Neural progenitor cell (in vitro differentiated cells): Measurements from ENCODE around the gene CFAP58. TPM values are rescaled to one million over a fixed set of nuclear protein-coding genes. Genes with fewer than 3 reads are reported as not detected.

Source experiments
- DNase-seq: peaks from one replicate; pipeline ENCODE4 v3.0.0-alpha.2; 2016; ENCODE audit warnings: low spot score
- H2AFZ ChIP-seq: fragments of 200-600 bp; sonication (generic); replicated peaks from 2 replicates; pipeline ENCODE4 v1.6.1; 2016; ENCODE audit warnings: antibody characterized with exemption
- H3F3A ChIP-seq: fragments of 200-600 bp; sonication (generic); 2 replicates; pipeline ENCODE4 v1.6.1; 2016; ENCODE audit warnings: antibody characterized with exemption, low read depth
- H3K27ac ChIP-seq: fragments of 200-600 bp; sonication (generic); 2 replicates; pipeline ENCODE4 v1.5.1; 2016; ENCODE audit warnings: mild to moderate bottlenecking
- H3K27me3 ChIP-seq: fragments of 200-600 bp; sonication (generic); 2 replicates; pipeline ENCODE4 v1.6.1; 2016; ENCODE audit warnings: mild to moderate bottlenecking, moderate library complexity
- H3K36me3 ChIP-seq: fragments of 200-600 bp; sonication (generic); 2 replicates; pipeline ENCODE4 v1.5.1; 2016
- H3K4me1 ChIP-seq: fragments of 200-600 bp; sonication (generic); 2 replicates; pipeline ENCODE4 v1.6.1; 2016; ENCODE audit warnings: mixed run types
- H3K4me2 ChIP-seq: fragments of 200-600 bp; sonication (generic); 2 replicates; pipeline ENCODE4 v1.6.1; 2016
- H3K4me3 ChIP-seq: fragments of 200-600 bp; sonication (generic); 2 replicates; pipeline ENCODE4 v1.5.1; 2016
- H3K79me2 ChIP-seq: fragments of 200-600 bp; sonication (generic); 2 replicates; pipeline ENCODE4 v1.6.1; 2016; ENCODE audit warnings: low read depth
- H3K9ac ChIP-seq: fragments of 200-600 bp; sonication (generic); 2 replicates; pipeline ENCODE4 v1.6.1; 2016
- H3K9me3 ChIP-seq: fragments of 200-600 bp; sonication (generic); 2 replicates; pipeline ENCODE4 v1.5.1; 2016; ENCODE audit warnings: low read depth
- H4K20me1 ChIP-seq: fragments of 200-600 bp; sonication (generic); 2 replicates; pipeline ENCODE4 v1.6.1; 2016; ENCODE audit warnings: low read depth
- H3K27ac Mint-ChIP-seq: 3 replicates; pipeline ENCODE4 v1.8.0; 2021; ENCODE audit warnings: mixed read lengths
- H3K27me3 Mint-ChIP-seq: 2 replicates; pipeline ENCODE4 v1.8.0; 2022; ENCODE audit warnings: low read depth, mild to moderate bottlenecking, inconsistent platforms, moderate library complexity, mixed read lengths; ENCODE audit not compliant: insufficient read depth
- H3K36me3 Mint-ChIP-seq: 3 replicates; pipeline ENCODE4 v1.8.0; 2021; ENCODE audit warnings: mixed read lengths
- H3K4me1 Mint-ChIP-seq: 3 replicates; pipeline ENCODE4 v1.8.0; 2021; ENCODE audit warnings: mixed read lengths
- H3K4me3 Mint-ChIP-seq: 3 replicates; pipeline ENCODE4 v1.8.0; 2021; ENCODE audit warnings: mild to moderate bottlenecking, moderate library complexity, mixed read lengths
- H3K9me3 Mint-ChIP-seq: 3 replicates; pipeline ENCODE4 v1.8.0; 2020; ENCODE audit warnings: mixed read lengths
- CTCF ChIP-seq: fragments of 200-600 bp; sonication (generic); IDR thresholded peaks from 2 replicates; pipeline ENCODE4 v1.5.1; 2017; ENCODE audit warnings: antibody characterized with exemption, mild to moderate bottlenecking
- EZH2 ChIP-seq: fragments of 200-600 bp; sonication (generic); IDR thresholded peaks from 2 replicates; pipeline ENCODE4 v1.6.1; 2017; ENCODE audit warnings: antibody characterized with exemption, mild to moderate bottlenecking, moderate library complexity
- EZH2phosphoT487 ChIP-seq: fragments of 200-600 bp; sonication (generic); IDR thresholded peaks from 2 replicates; pipeline ENCODE4 v1.6.1; 2017; ENCODE audit warnings: antibody characterized with exemption
- total RNA-seq: library from RNA; depleted of rRNA; stranded (reverse); fragments of >200 nt; gene quantifications from 2 replicates; pipeline ENCODE4 v1.2.3, GENCODE V29; 2015; ENCODE audit warnings: low replicate concordance

CFAP58 gene
- total RNA-seq, 1 donor from 2014 or later, result 1.7 TPM

GRCh38 chr10:104345515-104345914 is 8.1 kb upstream of the CFAP58 start:
- no peaks in the 10 kb centered on the region for H3K9me3 ChIP-seq
- Mint-ChIP-seq H3K4me3 (no peak overlapping the region), H3K36me3 (no peaks in the 10 kb centered on the region), H3K27ac (no peak overlapping the region), H3K9me3 (no peaks in the 10 kb centered on the region), H3K4me1 (peaks cover 6% of the 10 kb centered on the region), H3K27me3 (no peaks in the 10 kb centered on the region)
- H3K4me2 ChIP-seq, result no peak overlapping the region
- no peaks in the 10 kb centered on the region for H4K20me1 ChIP-seq
- no peak overlapping the region for H3K9ac ChIP-seq
- peaks cover 9% of the 10 kb centered on the region for H3K27me3 ChIP-seq
- H3K4me3 ChIP-seq, result no peak overlapping the region
- H3F3A ChIP-seq, result peaks cover 1% of the 10 kb centered on the region
- no peaks in the 10 kb centered on the region for H3K36me3 ChIP-seq
- no peaks in the 10 kb centered on the region for H3K79me2 ChIP-seq
- H2AFZ ChIP-seq, result no peak overlapping the region
- H3K27ac ChIP-seq, result no peak overlapping the region
- H3K4me1 ChIP-seq, result no peaks in the 10 kb centered on the region
- TF ChIP-seq EZH2 (no peak), CTCF (no peak), EZH2phosphoT487 (no peak)
- DNase-seq, result no peak

DNA sequence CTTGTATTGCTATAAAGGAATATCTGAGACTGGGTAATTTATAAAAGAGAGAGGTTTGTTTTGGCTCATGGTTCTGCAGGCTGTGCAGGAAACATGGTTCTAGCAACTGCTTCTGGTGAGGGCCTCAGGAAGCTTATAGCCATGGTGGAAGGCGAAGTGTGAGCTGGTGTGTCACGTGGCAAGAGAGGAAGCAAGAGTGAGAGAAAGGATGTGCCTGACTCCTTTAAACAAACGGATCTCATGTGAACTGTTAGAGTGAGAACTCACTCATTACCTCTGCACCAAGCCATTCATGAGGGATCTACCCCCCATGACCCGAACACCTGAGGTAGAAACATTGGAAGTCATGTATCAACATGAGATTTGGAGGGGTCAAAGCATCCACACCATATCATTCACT is 7.7 kb upstream of the CFAP58 start:
- H3K4me2 ChIP-seq, result no peak overlapping the region
- no peaks in the 10 kb centered on the region for H3K79me2 ChIP-seq
- H3K4me1 ChIP-seq, result no peaks in the 10 kb centered on the region
- TF ChIP-seq EZH2, result no peak
- no peak overlapping the region for H3K4me3 ChIP-seq
- H4K20me1 ChIP-seq, result no peaks in the 10 kb centered on the region
- H3K4me1 Mint-ChIP-seq, result peaks cover 6% of the 10 kb centered on the region
- no peaks in the 10 kb centered on the region for H3K9me3 Mint-ChIP-seq
- no peaks in the 10 kb centered on the region for H3K9me3 ChIP-seq
- no peak overlapping the region for H3K9ac ChIP-seq
- no peak overlapping the region for H2AFZ ChIP-seq
- no peak for DNase-seq
- no peak overlapping the region for H3K27ac ChIP-seq
- no peaks in the 10 kb centered on the region for H3F3A ChIP-seq
- no peaks in the 10 kb centered on the region for H3K27me3 Mint-ChIP-seq
- no peaks in the 10 kb centered on the region for H3K36me3 ChIP-seq
- no peak overlapping the region for H3K4me3 Mint-ChIP-seq
- no peaks in the 10 kb centered on the region for H3K36me3 Mint-ChIP-seq
- H3K27ac Mint-ChIP-seq, result no peak overlapping the region
- peaks cover 5% of the 10 kb centered on the region for H3K27me3 ChIP-seq

DNA sequence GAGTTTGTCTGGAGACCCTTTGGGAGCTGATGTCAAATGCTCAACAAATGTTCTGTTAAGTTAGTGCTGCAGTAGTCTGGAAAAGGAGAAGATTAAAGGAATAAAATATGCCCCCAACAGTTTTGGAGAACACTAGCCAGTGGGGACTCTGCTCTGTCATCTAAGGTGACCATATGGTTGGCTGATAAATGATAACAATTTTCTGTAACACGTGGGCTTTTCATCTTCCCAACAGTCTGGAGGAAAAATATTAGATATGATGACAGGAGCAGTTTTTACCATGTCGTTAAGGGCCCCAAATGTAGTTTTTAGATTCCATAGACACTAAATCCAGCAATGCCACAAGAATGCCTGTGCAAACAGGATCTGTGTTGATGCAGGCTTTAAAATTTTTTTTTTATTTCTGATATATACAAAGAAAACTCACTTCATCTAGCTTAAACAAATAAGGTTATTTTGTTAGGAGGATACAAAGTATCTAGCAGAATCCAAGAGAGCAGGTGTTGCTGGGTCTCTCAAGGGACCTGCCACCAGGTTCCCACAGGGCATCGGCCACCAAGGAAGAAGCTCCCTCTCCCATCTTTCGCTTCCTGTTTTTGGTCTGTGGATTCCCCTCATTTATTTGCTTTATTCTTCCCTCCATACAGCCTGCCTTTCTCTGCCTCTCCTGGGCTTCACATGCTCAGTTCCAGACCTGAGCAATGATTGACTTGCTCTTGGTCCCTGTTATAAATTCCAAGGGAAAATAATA is 6.2 kb upstream of the CFAP58 start:
- H3K27ac Mint-ChIP-seq, result no peak overlapping the region
- no peak for TF ChIP-seq EZH2

GRCh38 chr10:104348601-104349000 is 5.0 kb upstream of the CFAP58 start:
- H4K20me1 ChIP-seq, result no peaks in the 10 kb centered on the region
- Mint-ChIP-seq H3K27ac (no peak overlapping the region), H3K9me3 (no peaks in the 10 kb centered on the region), H3K4me1 (no peaks in the 10 kb centered on the region), H3K4me3 (no peak overlapping the region), H3K36me3 (no peaks in the 10 kb centered on the region), H3K27me3 (no peaks in the 10 kb centered on the region)
- H3K9ac ChIP-seq, result no peak overlapping the region
- no peak overlapping the region for H3K4me3 ChIP-seq
- H3K27me3 ChIP-seq, result peaks cover 20% of the 10 kb centered on the region
- H3K4me2 ChIP-seq, result no peak overlapping the region
- no peak overlapping the region for H3K27ac ChIP-seq
- DNase-seq, result no peak
- no peaks in the 10 kb centered on the region for H3K9me3 ChIP-seq
- no peak for TF ChIP-seq EZH2phosphoT487
- TF ChIP-seq CTCF, result no peak
- TF ChIP-seq EZH2, result no peak
- no peaks in the 10 kb centered on the region for H3F3A ChIP-seq
- H3K36me3 ChIP-seq, result no peaks in the 10 kb centered on the region
- H3K4me1 ChIP-seq, result no peaks in the 10 kb centered on the region
- H3K79me2 ChIP-seq, result no peaks in the 10 kb centered on the region
- H2AFZ ChIP-seq, result no peak overlapping the region

More for the DNA sequence above, 6.2 kb upstream of the CFAP58 start:
- H3K9me3 ChIP-seq, result no peaks in the 10 kb centered on the region
- no peaks in the 10 kb centered on the region for H3F3A ChIP-seq
- no peak overlapping the region for H3K9ac ChIP-seq
- Mint-ChIP-seq H3K4me3 (no peak overlapping the region), H3K27me3 (no peaks in the 10 kb centered on the region), H3K36me3 (no peaks in the 10 kb centered on the region), H3K4me1 (peaks cover 6% of the 10 kb centered on the region), H3K9me3 (no peaks in the 10 kb centered on the region)
- peaks cover 9% of the 10 kb centered on the region for H3K27me3 ChIP-seq
- no peaks in the 10 kb centered on the region for H3K36me3 ChIP-seq
- no peaks in the 10 kb centered on the region for H4K20me1 ChIP-seq
- no peaks in the 10 kb centered on the region for H3K4me1 ChIP-seq
- no peak for DNase-seq
- H3K79me2 ChIP-seq, result no peaks in the 10 kb centered on the region
- H2AFZ ChIP-seq, result no peak overlapping the region
- H3K4me2 ChIP-seq, result no peak overlapping the region
- H3K27ac ChIP-seq, result no peak overlapping the region
- no peak overlapping the region for H3K4me3 ChIP-seq
